ENCODE results near the gene CLDN3.

DNA sequence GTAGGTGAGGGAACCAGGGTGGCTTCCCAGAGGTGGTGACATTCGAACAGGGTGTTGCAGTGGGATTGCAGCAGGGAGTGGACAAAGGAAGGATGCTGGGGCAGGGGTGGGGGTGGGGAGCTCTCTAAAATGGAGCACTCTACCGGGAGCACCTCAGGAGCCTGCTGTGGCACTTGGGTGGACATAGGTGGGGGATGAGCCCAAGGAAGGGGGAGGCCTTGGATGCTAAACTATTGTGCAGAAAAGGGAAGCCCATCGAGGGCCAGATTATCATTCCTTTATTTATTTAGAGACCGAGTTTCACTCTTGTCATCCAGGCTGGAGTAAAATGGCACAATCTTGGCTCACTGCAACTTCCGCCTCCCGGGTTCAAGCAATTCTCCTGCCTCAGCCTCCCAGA, 47.3 kb downstream of the CLDN3 start:
- TF ChIP-seq, protein P1, sequence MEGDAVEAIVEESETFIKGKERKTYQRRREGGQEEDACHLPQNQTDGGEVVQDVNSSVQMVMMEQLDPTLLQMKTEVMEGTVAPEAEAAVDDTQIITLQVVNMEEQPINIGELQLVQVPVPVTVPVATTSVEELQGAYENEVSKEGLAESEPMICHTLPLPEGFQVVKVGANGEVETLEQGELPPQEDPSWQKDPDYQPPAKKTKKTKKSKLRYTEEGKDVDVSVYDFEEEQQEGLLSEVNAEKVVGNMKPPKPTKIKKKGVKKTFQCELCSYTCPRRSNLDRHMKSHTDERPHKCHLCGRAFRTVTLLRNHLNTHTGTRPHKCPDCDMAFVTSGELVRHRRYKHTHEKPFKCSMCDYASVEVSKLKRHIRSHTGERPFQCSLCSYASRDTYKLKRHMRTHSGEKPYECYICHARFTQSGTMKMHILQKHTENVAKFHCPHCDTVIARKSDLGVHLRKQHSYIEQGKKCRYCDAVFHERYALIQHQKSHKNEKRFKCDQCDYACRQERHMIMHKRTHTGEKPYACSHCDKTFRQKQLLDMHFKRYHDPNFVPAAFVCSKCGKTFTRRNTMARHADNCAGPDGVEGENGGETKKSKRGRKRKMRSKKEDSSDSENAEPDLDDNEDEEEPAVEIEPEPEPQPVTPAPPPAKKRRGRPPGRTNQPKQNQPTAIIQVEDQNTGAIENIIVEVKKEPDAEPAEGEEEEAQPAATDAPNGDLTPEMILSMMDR (IDR thresholded peaks at IDR 0.05), result no peak
- TF ChIP-seq POLR2A (IDR thresholded peaks at IDR 0.05), result no peak
- TF ChIP-seq EP300 (IDR thresholded peaks at IDR 0.05), result no peak
- no peak for TF ChIP-seq POLR2AphosphoS5 (IDR thresholded peaks at IDR 0.05)

Data from upper lobe of left lung (tissue), 4 donors.